GM19452 (cell line): Measurements from ENCODE around the gene PRKCQ.
A peak's percentile ranks its signal among the peaks of the same experiment; 100 is the strongest.
"Not testable (repeated sequence)": the region's sequence is repeated elsewhere in the genome, so short reads cannot be mapped to it uniquely, and the experiment has no call there.

Experiments used
- ATAC-seq: cut with Tn5 transposase; IDR thresholded peaks from one replicate; pipeline ENCODE4 v1.9.1; 2021; ENCODE audit not compliant: unreplicated experiment

Gene PRKCQ

DNA sequence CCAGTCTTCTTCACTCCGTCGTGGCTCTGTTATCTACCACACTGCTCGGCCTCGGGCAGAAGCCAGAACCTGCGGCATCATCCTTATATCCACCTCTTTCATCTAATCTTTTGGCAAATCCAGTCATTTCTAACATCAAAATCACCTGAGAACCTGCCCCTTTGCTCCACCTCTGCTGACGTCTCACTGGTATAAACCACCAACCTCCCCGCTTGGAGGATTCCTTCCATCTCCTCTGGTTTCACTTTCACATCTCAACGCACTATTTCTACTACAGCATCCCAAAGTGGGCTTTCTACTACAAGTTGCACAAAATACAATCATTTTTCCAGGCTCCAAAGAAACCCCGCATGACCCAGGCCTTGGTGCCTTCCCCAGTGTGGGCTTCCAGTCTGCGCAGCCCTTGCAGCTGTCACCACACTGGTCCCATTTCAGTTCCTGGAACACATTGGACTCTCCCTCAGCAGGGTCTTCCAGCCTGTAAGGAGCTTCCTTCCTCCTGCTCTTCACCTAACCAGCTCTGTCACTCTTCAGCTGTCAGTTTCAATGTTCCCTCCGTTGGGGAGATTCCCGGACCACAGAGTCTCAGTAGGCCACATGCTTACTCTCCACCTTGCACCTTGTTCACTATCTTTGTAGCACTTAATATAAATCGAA is 85.0 kb downstream of the PRKCQ start:
- ATAC-seq = no peak

DNA sequence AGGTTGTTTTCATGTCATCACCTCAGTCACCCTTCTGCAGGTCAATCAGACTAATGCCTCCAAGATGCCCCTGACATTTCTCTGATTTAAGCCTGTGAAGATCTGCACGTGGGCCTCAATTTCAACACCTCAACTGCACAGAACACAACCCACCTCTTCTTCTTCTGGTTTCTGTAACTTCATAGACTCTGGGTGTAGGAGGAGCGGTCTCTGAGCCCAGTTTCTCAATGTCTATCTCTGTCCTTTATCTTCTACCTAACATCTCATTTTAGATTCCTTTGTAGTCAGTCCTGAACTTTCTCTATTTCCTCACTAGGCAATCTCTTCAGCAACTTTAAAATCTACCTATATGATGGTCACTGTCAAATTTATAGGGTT is 85.6 kb downstream of the PRKCQ start:
- no peak for ATAC-seq

DNA sequence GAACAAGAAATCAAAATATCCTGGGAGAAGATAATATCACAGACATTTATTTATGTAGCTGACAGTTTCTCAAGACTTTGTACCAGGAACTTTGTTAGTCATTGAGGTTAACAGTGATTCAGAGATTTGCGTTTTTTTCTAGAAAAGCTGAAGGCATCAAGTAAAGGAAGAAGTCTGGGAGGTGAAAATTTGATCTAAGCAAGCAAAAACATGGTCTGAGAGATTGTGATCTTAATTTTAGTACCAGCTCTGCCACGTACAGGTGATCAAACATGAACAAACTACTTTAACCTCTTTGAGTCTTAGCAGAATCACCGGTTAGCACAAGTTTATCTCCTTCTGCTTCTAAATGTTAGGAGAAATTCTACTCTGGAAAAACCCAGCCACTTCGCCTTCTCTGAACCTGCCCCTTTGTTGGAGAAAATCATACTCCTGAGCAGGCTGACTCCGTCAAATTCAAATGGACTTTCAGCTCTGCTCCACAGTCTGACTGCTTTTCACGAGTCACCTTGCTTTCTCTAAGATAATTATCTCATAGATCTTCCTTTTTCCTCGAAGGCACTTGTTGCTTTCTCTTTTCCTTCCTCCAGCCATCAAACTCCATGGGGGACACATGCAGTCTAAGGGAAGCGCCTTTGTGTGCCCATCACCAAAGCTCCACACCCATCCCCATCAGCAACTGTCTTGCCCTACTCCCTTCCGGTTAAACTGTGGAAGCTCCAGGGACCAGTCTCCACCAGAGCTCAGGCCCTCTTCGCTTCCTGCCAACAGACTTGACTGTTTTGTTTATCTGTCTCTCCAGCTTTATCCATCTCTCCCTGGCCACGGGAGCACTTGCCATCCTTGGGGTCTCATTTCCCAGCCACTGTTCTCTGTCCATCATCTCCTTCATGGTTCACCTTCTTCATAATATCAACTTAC is 86.3 kb downstream of the PRKCQ start:
- no peak for ATAC-seq

DNA sequence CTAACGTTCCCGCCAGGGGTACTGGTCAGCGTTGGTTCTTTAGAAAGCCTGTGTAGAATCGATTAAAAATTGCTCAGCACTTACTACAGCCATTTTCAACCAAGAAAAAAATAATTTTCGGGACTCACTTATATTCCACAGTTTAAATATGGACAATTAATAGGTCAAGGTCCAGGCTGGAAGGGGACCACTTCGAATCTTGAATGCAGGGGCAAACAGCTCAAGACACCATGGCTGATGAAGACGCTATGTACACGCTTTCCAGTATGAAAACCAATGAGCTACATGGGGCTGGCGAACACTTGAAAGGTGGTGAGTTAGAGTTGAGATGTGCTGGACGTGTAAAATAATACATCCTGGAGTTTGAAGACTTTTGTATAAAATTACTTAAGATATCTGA is 87.2 kb downstream of the PRKCQ start:
- ATAC-seq = no peak

DNA sequence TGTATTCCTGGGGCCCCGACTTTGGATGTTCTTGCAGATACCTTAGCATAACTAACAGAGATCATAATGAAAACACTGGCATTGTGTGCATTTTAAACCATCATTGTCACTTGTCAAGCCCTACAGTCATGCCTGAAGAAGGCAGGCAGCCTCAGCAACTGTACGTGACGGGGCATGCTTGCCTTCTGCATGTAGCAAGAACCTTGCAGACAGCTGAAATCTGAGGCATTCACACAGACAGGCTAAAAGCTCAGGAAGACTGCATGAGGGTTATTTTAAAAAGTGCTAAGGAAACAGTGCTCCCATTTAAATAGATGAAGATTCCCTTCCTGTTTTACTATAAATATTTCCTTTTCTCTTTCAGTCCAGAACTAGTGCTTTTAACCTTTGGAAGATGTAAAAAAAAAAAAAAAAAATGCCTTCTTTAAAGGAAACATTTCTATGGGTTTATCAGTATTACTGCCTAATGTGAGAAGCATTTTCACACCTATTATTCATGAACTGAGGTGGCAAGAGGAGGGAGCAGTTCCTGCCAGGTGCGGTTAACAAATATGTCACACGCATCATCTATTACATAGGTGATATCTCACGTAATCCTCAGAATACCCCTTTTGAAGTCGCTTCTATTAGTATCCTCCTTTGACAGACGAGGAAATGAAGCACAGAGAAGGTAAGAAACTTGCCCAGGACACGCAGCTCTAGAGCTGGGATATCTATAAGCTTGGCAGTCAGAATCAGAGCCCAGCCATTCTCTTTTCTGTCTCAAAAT is 88.1 kb downstream of the PRKCQ start:
- ATAC-seq = no peak

DNA sequence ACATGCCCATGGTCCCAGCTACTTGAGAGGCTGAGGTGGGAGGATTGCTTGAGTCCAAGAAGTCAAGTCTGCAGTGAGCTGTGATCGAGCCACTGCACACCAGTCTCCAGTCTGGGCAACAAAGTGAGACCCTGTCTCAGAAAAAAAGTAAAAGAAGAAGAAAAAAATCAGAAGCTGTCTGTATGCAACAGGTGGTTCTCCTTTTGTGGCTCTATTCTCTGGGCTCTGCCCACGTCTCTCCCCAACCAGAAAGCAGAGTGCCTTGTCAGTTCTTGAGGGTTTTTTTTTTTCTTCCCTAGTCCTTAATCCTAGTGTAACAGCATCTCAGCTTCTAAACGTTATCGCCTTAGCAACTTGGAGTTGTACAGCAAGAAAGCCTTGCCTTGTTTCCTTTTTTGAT is 89.5 kb downstream of the PRKCQ start:
- ATAC-seq = no peak

DNA sequence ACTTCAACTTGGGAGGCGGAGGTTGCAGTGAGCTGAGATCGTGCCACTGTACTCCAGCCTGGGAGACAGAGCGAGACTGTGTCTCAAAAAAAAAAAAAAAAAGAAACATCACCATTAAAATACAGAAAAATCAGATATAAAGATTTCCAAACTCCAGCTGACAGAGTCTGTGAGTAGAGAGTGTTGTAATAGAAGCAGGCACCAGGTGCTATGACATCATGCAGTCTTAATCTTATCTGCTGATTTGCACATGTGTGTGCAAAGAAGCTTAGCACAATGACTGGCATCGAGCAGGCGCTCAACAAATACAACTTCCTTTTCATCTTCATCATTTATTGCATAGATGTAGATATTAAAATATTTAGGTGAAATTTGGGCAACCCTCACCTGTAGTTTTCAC is 92.2 kb downstream of the PRKCQ start:
- ATAC-seq = no peak

DNA sequence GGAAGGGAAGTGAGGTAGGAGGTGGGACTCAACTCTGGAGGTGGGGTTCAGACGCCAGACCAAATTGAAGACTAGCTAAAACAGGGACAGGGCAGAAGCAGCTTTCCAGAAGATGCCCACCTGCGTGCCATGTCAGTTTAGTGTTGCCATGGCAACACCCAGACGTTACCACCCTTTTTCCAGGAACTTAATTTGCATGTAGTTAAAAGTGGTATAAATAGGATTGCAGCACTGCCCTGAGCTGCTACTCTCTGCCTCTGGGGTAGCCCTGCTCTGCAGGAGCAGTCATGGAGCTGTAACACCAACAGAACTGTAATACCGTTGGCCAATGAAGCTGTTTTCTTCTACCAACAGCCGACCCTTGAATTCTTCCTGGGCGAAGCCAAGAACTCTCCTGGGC is 93.8 kb downstream of the PRKCQ start:
- no peak for ATAC-seq

DNA sequence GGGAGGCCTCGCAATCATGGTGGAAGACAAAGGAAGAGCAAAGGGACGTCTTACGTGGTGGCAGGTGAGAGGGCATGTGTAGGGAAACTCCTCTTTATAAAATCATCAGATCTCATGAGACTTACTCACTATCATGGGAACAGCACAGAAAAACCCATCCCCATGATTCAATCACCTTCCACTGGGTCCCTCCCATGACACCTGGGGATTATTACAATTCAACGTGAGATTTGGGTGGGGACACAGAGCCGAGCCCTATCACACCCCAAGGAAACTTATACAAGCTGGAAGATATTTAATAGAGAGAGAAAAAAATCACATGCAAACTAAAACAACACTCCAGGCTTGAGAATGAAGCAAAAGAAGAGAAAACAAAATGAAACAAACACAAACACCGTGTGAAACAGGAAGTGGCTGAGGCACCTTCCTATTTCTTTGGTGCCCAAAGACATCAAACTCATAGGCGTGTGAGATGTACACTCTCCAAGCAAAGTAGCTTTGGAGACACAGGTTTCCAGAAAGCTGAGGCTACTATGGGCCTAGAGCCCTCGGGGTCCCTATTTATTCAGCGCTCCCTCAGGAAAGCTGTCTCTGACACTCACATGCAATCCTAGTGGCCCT is 97.2 kb downstream of the PRKCQ start:
- no peak for ATAC-seq

DNA sequence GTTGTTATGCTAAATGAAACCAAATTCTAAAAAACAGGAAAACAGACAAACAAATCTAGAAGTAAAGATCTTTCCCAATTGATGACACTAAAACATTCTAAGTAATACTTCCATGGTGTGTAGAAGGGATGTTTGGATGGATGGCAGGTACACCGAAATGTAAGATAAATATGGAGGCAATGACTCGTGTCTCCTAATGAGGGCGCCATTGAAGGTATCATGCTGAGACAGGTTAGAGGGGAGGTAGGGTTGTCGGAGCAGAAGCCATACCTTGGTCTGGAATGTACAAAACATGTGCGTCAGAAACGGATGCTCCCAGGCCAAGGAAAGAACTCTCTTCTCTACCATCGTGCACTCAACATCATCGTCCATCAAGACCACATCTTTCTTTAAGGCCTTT is 101.4 kb downstream of the PRKCQ start:
- ATAC-seq = no peak

DNA sequence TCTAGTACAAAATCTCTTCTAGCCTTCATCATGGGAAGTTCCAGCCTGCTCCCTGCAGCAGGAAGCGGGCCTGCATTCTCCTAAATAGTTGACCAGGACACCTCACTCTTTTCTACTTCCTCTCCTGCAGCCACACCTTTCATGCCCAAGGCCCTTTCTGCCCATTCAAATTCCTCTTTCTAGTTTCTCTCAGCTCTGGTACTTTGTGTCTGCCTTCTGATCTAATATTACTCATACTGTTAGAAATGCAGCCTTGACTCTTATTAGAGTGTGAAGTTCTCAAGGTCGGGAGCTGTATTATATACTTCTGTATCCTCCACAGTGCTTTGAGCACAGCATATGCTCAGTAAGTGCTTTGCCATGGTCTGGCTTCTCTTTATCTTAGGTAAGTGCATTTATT is 103.1 kb downstream of the PRKCQ start:
- ATAC-seq = no peak

DNA sequence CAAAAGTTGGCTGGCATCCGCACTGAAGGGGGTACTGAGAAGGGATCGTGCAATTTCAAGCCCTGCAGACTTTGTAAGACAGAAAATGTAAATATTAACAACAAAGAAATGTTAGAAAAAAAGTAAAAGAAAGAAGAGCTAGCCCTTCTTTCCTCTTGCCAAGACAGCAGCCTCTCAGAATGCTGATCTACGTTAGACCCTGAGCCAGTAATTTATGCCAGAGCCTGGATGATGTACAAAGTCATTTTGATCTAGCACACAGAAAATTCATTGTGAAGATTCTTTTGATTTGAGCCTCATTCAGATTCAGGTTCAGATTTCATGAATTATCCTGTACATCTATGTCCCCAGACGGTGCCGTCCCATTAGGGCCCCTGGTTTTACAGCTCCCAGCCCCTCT is 105.2 kb downstream of the PRKCQ start:
- no peak for ATAC-seq

DNA sequence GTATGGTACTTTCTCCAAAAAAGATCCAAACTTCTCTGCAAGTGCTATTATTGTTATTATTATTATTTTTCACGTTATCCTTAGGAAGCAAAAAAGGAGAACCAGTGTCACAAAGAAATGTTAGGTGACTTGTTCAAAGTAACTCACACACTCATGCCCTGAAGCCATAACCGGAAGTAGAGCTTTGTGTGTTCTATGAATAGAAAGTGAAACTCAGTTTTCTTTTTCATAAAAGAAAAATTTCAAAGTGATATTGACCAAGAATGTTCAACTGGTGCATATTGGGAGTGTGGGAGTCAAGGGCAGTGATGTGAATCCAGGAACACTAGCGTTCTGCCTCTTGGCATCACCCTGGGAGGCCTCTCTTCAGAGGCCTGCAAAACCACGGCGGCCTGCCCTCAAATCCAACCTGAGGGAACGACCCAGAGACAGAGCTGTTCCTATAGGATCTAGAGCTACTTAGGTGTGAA is 106.1 kb downstream of the PRKCQ start:
- ATAC-seq = peak; percentile 73

DNA sequence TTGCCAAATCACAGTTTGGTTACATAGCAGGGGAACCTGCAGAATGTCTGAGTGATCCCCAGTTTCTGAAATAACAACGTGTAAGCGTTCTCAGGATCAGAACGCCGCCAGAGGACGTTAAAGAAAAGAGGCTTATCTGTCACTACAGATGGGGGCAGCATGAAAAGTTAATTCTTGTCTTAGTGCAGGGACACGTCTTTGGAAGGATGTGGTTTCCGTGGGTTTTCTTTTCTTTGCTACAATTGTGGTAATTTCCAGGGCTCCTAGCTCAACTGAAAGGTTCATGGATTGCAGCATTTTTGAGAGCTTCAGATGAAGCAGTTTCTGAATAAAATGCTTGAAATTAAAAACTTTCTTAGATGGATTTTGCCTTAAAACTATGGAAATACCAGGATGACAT is 106.6 kb downstream of the PRKCQ start:
- ATAC-seq = no peak

DNA sequence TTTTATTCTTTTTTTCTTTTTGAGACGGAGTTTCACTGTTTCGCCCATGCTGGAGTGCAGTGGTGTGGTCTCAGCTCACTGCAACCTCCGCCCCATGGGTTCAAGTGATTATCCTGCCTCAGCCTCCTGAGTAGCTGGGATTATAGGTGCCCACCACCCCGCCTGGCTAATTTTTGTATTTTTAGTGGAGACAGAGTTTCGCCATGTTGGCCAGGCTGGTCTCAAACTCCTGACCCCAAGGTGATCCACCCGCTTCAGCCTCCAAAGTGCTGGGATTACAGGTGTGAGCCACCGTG is 107.4 kb downstream of the PRKCQ start:
- ATAC-seq = not testable (repeated sequence)

DNA sequence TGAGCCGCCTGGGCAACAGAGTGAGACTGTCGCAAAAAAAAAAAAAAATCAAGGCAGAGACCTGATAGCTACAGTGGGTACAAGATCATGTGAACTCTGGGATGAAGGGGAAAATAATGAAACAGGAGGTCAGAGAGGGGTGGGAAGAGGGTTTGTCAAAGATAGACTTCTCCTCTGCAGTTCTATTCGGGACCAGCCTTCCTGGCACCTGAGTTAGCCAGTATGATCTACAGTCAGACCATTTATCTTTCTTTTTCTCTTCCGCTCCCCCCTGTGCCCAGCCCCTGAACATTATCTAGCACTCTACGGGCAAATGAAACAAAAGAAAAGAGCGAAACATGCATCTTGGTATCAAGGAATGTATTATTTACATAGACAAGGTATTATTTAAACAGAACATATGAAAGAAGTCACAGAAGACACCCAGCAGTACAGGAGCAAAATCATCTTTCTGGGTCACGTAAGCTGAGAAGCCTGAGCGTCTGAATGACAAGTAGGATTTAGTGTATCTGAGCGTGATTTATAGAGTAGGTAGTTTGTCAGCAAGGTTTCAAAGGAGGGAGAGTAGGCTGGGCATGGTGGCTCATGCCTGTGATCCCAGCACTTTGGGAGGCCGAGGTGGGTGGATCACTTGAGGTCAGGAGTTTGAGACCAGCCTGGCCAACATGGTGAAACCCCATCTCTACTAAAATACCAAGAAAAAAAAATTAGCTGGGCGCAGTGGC is 109.0 kb downstream of the PRKCQ start:
- no peak for ATAC-seq

DNA sequence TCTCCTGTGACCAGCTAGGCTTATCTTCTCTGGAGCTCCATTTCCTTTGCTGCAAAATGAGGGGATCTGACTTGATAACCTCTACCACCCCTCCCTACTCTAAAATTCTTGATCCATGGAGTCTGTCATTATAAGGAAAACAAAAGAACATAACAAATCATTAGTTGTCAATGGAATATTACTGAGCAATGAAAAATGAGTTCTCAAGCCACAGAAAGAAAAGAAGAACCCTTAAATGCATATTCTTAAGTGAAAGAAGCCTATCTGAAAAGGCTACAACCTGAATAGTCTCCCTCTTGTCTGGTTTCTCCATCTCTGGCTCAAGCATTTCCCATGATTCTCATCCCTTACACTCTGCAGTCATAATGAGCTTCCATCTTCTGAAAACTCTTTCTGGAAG is 110.4 kb downstream of the PRKCQ start:
- no peak for ATAC-seq

DNA sequence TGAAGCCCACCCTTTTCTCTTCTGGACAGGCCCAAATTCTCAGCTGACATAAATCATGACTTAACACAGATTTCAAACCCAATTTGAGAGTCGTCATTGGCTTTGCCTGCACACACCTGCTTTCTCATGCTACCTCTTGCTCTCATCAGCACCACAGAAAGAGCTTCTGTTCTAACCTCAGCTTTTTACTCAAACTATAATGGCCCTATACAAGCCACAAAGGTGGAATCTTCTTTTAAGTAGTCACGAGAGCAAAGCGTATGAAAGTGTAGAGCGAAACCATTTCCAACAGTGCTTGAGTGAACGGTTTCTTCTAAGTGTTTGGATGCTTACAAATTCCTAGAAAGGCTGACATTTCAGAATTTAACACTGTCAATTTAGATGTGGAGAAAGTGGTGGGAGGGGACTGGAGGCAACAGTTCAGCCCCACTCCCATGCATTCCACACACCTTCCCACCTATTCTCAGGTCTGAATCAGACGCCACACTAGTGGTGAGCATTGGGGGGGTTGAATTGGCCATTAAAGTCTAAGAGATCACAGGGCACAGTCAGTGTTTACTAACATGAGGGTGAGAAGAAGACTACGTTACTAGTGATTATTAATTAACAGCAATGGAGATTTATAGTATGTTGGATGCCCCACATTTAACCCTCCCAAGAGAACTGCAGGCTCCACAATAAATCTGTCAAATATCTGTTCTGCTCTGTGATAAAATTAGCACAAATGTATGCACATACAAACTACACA is 114.0 kb downstream of the PRKCQ start:
- no peak for ATAC-seq

DNA sequence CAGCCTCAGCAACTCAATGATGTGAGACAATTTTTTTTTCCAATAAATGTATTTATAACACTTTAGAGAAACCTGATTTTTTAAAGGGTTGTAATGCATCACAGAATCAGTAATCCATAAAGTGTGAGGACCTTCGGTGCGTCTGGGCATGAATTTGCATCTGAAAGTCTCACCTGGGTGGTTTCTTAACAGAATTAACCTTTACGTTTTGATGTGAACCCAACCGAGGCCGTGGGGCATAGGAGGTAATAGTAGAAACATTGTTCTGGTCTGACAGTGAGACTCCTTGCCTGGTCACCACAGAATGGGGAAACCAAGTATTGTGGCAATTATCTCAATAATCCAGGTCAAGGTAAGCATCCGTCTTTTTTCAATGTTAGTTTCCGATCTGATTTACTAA is 114.6 kb downstream of the PRKCQ start:
- no peak for ATAC-seq

DNA sequence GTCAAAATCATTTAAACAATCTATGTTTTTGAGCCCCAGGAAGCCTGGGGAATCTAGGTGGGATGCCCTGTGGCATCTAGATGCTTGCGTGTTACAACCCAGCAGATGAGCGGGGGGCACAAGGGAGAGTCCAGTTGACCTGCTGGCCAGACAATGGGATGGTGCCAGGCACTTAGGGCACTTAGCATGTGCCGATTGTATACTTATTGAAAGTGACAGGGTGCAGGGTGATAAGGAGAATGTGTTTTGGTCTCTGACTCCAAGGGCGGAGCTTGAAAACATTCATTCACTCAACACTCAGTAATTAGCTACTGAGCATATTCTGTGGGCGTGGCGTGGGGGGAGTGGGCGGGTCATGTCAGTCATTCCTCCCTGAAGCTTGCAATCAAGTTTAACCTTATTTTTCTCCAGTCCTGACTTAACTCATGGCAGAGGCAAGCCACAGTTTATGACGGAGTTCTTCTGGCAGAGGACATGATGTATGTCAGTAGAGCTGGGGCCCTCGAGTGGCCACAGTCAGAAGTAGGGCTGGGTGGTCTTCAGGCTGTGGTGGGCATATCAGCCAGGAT is 115.1 kb downstream of the PRKCQ start:
- ATAC-seq = no peak
